NCI-H2081 (cell line): ENCODE results near the gene PTGR3.

Experiments used
- DNase-seq, 2 experiments: peaks; one replicate each; lab custom pipeline; 2025; lab: John Stamatoyannopoulos, UW

The PTGR3 gene

DNA sequence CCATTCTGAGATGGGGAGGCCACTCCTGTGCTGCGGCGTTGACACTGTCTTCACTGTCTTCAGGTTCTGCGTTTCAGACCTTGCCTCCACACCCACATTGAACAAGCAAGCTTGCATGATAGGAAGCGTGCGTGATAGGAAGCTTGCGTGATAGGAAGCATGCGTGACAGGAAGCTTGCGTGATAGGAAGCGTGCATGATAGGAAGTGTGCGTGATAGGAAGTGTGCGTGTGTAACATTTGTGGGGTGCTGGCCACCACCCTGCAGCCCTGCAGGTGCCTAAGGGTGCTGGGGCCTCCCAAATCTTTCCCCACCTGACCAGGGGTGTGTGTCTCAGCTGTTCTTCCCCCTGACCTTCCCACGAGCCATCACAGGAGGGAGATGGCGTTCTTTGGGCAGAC, 27.0 kb upstream of the PTGR3 start:
- DNase-seq = no peak

GRCh38 chr18:75234901-75235300, 26.0 kb upstream of the PTGR3 start:
- DNase-seq = no peak

DNA sequence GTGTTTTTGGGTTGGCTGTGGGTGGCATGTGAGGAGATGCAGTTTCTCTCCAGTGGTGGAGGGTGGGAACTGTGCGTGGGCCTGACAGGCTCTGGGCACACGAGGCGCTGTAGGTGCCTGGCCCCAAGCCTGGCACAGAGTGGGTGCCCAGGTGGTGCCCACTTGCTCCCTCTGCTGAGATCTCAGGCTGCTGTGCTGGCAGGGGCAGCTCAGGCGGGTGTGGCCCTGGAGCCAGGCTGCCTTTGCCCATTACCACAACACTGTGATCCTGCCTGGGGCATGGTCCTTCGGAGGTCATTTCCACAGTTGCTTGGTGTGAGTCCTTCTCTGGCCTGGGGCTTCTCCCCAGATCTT, 22.1 kb upstream of the PTGR3 start:
- peak in 1 of 2 experiments; percentile 19 for DNase-seq

DNA sequence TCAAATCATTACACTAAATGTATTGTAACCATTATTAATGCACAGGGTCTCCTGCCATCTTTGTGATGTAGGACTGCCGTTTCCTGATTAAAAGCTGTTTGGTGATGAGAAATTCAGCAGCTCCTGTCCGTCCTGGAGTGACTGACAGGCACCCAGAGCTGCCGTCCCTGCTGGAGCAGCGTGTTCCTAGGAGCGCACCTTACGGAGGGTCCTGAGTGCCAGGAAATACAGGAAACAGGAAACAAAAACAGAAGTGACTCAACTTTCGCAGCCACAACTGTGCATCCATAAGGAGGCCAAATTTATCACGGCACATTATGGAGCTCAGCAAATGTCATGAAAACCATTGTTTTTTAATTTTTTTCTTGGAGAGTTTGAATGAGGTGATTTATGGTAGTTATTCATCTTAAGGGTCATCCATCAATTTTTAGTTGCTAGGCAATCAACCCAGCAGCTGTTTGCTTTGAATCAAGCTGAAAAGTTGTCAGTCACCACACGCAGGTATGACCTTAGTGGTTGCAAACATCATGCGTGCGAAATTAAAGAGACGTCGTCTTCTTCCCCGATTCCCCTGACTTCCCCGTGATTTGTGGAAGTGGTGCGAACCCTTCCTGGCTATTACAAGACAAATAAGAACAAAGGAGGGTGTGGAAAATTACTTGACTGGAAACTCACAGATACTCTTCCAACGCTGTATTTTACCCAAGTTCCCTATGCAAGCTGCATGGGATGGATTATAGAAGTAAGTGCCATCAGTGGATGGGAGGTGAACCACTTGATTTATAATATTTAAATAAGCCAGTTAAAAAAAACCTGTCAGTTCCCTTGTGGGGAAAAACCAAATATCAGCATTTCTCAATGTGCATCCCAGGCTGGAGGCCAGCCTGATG, 21.5 kb upstream of the PTGR3 start:
- DNase-seq = no peak

DNA sequence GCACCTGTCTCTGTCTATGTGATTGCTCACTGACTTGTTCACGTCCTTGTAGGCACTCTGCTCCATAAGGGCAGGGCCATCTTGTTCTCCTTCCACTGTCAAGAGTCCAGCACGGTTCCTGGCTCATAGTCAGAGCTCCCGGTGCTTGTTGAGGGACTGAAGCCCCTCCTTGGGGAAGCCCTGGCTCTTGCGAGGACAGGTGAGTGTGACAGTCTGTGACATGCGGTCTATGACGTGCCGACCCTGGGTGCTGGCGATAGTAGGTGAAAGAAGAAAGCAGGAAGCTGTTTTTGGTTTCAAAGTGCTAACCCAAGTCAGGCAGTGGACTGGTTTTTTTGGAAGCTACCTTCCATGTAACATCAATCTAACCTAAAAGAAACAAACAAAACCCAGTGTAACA, 20.5 kb upstream of the PTGR3 start:
- no peak for DNase-seq

- no peak for DNase-seq
These were observed 20.0 kb upstream of the PTGR3 start for GRCh38 chr18:75228967-75229366.

- no peak for DNase-seq
These were observed 18.8 kb upstream of the PTGR3 start for GRCh38 chr18:75227535-75228296.

DNA sequence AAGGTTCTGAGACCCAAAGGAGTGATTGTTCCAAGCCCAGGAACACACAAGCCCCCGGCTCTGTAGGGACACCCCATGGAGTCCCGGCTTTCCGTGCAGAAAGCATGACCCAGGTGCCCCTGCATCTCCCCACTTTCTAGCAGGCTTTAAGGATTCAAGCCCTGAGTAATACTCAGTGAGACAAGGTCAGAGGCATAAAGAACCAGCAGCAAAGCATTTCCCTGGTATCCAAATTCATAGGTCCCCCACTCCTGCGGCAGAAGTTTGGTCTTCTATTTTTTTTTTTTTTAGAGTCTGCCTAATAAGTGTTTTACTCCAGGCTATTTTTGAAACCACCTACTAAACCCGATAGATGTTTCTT, 18.0 kb upstream of the PTGR3 start:
- no peak for DNase-seq

DNA sequence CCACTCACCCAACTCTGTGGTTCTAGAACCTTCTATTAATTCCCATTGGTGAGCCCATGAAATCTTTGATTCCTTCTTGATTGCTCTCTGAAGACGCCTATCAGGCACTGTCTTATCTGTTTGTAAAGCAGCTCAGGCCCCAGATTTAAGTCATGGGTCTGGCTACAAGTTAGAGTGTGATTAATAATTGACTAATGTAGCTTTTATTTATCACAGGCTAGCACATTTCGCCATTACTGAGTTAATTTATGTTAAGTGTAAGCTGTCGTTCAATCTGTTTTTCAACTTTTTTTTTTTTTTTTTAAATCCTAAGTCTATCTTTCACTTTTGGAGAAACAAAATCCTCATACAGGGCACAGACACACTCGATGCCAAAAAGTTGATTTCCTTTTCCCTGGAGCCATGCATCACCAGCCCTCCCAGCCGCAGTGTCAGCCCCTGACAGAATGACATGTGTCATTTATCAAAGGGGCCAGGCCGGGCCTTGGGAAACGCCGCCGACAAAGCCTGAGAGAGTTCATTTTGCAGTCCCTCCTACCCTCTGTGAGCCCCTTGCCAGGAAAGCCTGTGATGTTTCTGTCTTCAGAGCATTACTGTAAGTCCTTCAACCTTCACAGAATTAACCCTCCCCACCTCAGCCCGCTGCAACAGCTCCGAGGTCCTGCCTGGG, 17.5 kb upstream of the PTGR3 start:
- DNase-seq = no peak

GRCh38 chr18:75223687-75224347, 14.9 kb upstream of the PTGR3 start:
- peak; percentile 39 to 80 for DNase-seq

DNA sequence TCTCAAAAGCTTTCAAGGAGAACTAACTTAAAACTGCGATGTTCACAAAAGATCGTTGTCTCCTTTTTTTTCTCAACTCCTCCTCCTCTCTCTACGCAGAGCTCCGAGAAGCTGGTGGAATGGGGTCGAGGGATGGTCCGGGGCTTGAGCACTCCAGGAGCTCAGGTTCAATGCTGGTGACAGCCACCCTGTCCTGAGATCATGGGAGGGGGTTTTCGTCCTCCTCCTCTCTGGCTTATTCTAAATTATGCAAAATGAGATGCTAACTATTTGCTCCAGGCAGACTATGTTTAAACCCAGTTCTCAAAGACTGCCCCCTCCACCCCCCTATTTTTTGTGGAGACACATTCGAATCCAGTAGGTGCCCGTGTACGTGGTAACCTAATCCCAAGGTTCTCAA, 13.5 kb upstream of the PTGR3 start:
- no peak for DNase-seq

- peak; percentile 10 to 52 for DNase-seq
These were observed 13.0 kb upstream of the PTGR3 start for GRCh38 chr18:75221897-75222296.

GRCh38 chr18:75221397-75221796, 12.5 kb upstream of the PTGR3 start:
- DNase-seq = no peak

DNA sequence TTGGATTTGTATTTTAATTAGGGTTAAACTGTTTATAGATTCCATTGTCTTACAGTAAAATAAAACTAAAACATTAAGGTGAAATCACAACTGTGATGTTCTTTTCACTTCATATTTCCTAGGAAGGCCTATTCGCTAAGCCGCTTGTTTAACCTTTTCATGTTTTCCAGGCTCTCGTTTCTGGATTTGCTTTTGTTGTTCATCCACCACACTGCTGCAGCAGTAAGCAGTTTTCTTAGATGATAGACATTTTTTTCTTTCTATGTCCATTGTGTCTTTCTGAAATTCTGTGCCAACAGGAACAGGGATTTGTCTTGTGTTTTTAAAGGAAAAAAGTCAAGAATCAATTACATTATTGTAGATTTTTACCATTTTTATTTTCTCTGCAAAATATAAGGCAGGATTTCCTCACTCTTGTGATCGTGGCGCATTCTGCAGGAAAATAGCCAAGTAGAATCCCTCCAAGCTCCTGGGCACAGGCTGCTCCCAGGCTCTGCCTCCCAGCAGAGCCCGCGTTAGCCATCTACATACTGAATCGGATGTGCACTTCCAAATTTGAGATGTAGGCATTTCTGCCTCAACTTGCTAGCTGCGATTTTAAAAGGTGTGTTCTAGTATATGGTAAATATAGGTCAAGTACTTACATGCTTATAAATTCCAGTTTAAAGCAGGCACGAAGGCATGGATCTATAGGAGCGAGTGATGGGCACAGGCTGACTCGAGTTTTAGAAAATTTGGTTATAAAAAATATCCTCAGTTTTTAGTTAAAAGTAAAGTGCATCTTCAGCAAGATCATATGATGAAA, 11.8 kb upstream of the PTGR3 start:
- DNase-seq = peak in 1 of 2 experiments; percentile 34

DNA sequence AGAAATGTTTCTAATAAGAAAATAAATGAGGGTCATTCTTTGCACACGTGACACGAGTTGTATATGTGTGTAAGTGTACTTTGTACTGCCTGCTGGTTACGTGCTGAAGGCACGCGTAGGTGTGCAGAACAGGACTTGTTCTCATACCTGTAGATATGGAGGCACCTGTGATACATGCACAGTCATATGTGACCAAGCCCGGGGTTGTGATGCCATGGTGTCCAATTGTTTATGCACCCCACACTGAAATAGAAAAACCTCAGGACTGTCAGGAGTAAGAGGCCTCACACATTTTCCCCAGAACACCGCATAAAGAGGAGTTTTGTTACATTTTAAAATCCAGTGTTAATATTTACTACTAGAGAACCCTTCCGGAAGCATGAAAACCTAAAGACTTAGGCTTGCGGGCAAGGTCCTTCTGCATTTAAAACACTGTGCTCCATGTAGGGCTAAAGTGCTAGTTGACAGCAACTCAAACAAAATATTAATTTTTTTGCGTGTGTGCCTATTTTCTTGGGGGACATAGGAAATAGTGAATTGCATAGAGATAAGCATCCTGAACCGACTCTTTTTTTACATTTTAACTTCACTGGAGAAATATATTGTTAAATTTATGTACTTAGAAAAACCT, 10.9 kb upstream of the PTGR3 start:
- DNase-seq = peak in 1 of 2 experiments; percentile 12

GRCh38 chr18:75218065-75218923, 9.4 kb upstream of the PTGR3 start:
- DNase-seq = peak in 1 of 2 experiments; percentile 38

DNA sequence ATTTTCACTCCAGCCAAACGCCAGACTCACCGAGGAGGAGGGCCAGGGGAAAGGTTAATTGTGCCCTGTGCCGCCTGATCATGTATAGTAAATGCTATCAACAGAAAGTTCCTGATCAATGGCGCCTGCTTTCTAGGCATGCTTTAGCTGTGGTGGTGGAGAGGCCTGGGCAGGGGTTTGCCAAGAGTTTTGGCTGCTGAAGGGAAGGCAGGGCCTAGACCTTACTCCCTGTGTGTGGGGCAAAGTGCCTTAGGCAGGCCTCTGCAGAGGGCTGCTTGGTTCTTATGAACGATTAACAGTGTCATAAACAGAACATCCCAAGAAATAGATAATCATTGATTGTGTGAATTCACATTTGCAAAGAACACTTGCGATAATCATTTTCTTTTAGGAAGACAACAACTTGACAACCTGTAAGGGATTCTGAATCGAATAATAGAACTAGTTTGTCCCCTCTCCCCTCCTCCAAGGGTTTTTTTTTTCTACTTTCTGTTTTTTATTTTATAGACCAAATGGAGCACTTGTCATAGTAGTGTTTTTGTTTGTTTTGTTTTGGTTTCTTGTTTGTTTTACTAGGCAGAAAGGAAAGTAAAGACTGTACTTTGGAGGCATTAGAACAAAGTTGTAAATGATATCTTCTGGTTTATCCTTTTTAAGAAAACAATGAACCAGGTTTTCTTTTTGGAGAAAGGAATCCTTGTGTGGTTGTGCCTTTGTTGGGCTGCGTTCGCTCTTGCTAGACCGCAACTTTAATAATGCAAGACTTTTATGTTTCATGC, 8.2 kb upstream of the PTGR3 start:
- no peak for DNase-seq

DNA sequence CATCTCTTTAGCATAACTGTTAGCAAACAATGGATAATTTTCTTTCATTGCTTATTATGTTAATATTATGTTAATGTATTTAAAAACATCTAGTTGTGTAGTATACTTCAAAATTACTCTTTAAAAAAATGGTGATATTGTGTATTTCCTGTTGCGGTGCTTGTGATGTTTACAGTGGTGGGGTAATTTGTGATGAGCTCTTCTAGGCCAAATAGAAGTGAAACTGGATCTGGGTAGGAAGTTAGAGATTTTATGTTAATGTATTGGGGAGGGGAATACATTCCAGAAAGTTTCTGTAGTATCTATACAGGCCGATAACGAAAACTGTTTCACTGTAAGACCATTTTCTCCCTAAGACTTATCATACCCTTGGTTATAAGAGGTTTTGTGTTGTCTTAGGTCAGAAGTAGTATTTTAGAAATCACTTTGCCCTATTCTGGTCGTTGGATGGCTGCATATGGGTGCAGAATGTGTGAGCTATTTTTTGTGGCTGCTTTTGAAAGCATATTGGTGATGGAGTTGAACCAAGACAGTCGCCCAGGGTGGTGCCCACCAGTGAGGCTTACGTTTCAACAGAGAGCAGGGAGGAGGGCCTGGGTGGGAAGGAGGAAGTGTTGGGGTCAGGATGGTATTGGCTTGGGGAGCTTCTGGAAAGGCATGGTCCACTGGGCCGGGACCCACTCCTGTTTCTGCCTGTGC, 7.4 kb upstream of the PTGR3 start:
- DNase-seq = peak; percentile 8 to 49

- DNase-seq = peak; percentile 27 to 61
These were observed 6.7 kb upstream of the PTGR3 start for GRCh38 chr18:75215663-75216062.
